Keratinocyte (primary cell): Measurements from ENCODE around the gene CLMN. TPM values are rescaled to one million over a fixed set of nuclear protein-coding genes. Genes with fewer than 3 reads are reported as not detected.

ENCODE experiments used
- DNase-seq: peaks from one replicate; pipeline ENCODE4 v3.0.0-alpha.2; 2011; ENCODE audit warnings: low read depth, missing footprints, low spot score
- FAIRE-seq: peaks from 2 replicates; lab custom pipeline; 2011; peaks lifted over from hg19 to GRCh38; lab: Jason Lieb, UNC
- H2AFZ ChIP-seq: 2 replicates; pipeline ENCODE4 v1.6.0; 2012; ENCODE audit warnings: low read length, control low read depth, inconsistent platforms; ENCODE audit not compliant: control insufficient read depth
- H3K27ac ChIP-seq: 2 replicates; pipeline ENCODE4 v1.5.1; 2011; ENCODE audit warnings: low read length; ENCODE audit not compliant: control insufficient read depth, insufficient read depth
- H3K27me3 ChIP-seq: 3 replicates; pipeline ENCODE4 v1.6.0; 2011; ENCODE audit warnings: low read length; ENCODE audit not compliant: control insufficient read depth, insufficient read depth; ENCODE audit errors: extremely low read depth
- H3K36me3 ChIP-seq, 2 experiments: 2 replicates in 1 of 2; 3 replicates in 1 of 2; pipeline ENCODE4 v1.5.1; 2011; ENCODE audit warnings: low read length in 2 of 2, mild to moderate bottlenecking in 1 of 2; ENCODE audit not compliant: control insufficient read depth in 2 of 2, insufficient read depth in 2 of 2; ENCODE audit errors: extremely low read depth in 1 of 2
- H3K4me1 ChIP-seq: 3 replicates; pipeline ENCODE4 v1.5.1; 2011; ENCODE audit warnings: low read length; ENCODE audit not compliant: control insufficient read depth, insufficient read depth; ENCODE audit errors: extremely low read depth
- H3K4me2 ChIP-seq: 3 replicates; pipeline ENCODE4 v1.6.0; 2011; ENCODE audit warnings: low read depth, low read length; ENCODE audit not compliant: control insufficient read depth, insufficient read depth; ENCODE audit errors: extremely low read depth
- H3K4me3 ChIP-seq, 3 experiments: fragments of 200-600 bp in 1 of 3; sonication (generic) in 1 of 3; 2 replicates in 2 of 3; 3 replicates in 1 of 3; pipeline ENCODE4 v1.5.1; 2011 to 2016; ENCODE audit warnings: low read length in 3 of 3, mild to moderate bottlenecking in 3 of 3, control low read depth in 2 of 3, inconsistent platforms in 1 of 3, low read depth in 1 of 3, mixed read lengths in 1 of 3, mixed run types in 1 of 3, moderate library complexity in 1 of 3; ENCODE audit not compliant: control insufficient read depth in 2 of 3, insufficient read depth in 2 of 3; ENCODE audit errors: extremely low read depth in 1 of 3
- H3K79me2 ChIP-seq: 2 replicates; pipeline ENCODE4 v1.6.0; 2012; ENCODE audit warnings: low read length; ENCODE audit not compliant: control insufficient read depth, insufficient read depth
- H3K9ac ChIP-seq: 3 replicates; pipeline ENCODE4 v1.6.0; 2011; ENCODE audit warnings: low read length; ENCODE audit not compliant: control insufficient read depth, insufficient read depth; ENCODE audit errors: extremely low read depth
- H3K9me1 ChIP-seq: 3 replicates; pipeline ENCODE4 v1.6.0; 2011; ENCODE audit warnings: low read length; ENCODE audit not compliant: control insufficient read depth, insufficient read depth; ENCODE audit errors: extremely low read depth
- H3K9me3 ChIP-seq: 2 replicates; pipeline ENCODE4 v1.5.1; 2012; ENCODE audit warnings: low read depth, low read length; ENCODE audit not compliant: control insufficient read depth
- H4K20me1 ChIP-seq: 3 replicates; pipeline ENCODE4 v1.6.0; 2011; ENCODE audit warnings: low read length; ENCODE audit not compliant: control insufficient read depth, insufficient read depth; ENCODE audit errors: extremely low read depth
- CTCF ChIP-seq, 3 experiments: IDR thresholded peaks in 1 of 3; conservative IDR thresholded peaks in 1 of 3; optimal IDR thresholded peaks in 1 of 3; 2 replicates in 2 of 3; 3 replicates in 1 of 3; pipeline versions ENCODE3 to v1.5.1; 2011; ENCODE audit warnings: low read length in 3 of 3, mild to moderate bottlenecking in 3 of 3, moderate library complexity in 2 of 3, control low read depth in 1 of 3, inconsistent platforms in 1 of 3; ENCODE audit not compliant: insufficient read depth in 2 of 3; ENCODE audit errors: extremely low read depth in 1 of 3
- EZH2 ChIP-seq: IDR thresholded peaks from one replicate; pipeline ENCODE4 v1.6.1; 2012; ENCODE audit warnings: inconsistent platforms, mild to moderate bottlenecking, low read length, moderate library complexity
- dilution Hi-C: fragments of 300-500 bp; cut with MboI; formaldehyde crosslinking; loops from one replicate; pipeline ENCODE4 v1.7.0; 2020; ENCODE audit warnings: low sequenced_read_pairs; ENCODE audit not compliant: extremely low pct_ligation_motif_present
- polyA plus RNA-seq, 5 experiments: library from polyadenylated mRNA; depleted of rRNA in 3 of 5; stranded (reverse) in 3 of 5; stranded (forward) in 1 of 5; unstranded in 1 of 5; fragments of >200 nt; gene quantifications; 1 replicate in 1 of 5; 2 replicates in 3 of 5; 3 replicates in 1 of 5; pipeline versions ENCODE4 v1.2.1 to v1.2.3, GENCODE V29; 2011 to 2012; ENCODE audit warnings: missing spikeins in 2 of 5, low read depth in 1 of 5, low replicate concordance in 1 of 5

CLMN gene
- polyA plus RNA-seq, 1 donor (not counting 4 experiments of a cell fraction or from before 2014, with no cell fraction given) = 6.1 TPM

DNA sequence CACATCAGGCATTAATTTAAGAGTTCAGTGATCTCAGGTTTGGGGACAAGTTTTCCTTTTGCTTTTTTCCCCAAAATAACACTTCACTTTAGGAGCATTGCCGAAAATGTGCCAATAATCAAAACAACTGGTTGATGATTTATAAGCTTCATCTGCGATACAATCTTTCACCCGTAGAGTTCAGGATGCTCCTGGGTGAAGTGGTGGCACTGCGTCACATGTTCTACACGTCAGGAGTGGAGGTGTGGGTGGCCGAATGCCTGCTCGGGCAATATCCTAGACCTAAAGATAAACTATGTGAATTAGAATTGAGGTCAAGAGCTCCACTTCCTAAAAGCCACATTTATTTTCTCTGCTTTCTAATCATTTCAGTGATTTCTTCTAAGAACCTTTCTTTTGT is 91.5 kb downstream of the CLMN start:
- dilution Hi-C loops = no loop called here
- no peak for DNase-seq

DNA sequence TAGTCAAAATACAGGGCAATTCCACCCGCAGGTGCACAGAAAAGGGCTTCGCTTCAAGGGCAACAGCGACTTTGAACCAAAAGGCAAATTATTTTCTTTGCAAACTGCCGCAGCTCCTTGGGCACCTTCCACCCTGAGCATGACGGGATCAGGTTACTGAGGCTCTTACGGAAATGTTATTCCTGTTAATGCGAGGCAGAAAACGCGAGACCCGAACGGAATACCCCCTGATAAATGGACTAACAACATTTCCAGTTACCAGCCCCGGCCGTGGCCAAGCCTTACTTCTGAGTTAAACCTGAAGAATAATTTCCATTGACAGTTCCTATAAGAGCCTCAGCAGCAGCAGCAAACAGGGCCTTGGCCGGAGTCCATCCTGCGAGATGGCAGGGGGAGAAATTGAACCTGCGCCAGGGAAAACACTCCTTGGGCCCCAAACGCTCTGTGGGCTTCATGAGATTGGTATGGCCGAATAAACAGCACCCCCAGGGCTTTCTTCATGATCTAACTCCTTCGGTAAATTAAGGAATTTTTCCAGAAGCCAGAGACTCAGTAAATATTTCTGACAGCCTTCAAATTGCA is 92.3 kb downstream of the CLMN start:
- H3K9me3 ChIP-seq = no peaks in the 10 kb centered on the region
- no peak overlapping the region for H2AFZ ChIP-seq
- no peaks in the 10 kb centered on the region for H3K9me1 ChIP-seq
- no peak overlapping the region for H3K9ac ChIP-seq
- H3K4me1 ChIP-seq = peaks cover 9% of the 10 kb centered on the region
- H3K4me2 ChIP-seq = no peak overlapping the region
- no peaks in the 10 kb centered on the region for H3K79me2 ChIP-seq
- H3K4me3 ChIP-seq = no peak overlapping the region
- DNase-seq (no peak), FAIRE-seq (no peak)
- TF ChIP-seq EZH2 (no peak), CTCF (optimal IDR thresholded peaks at IDR 0.05 in 1 of 3, IDR thresholded peaks at IDR 0.05 in 1 of 3, conservative IDR thresholded peaks at IDR 0.05 in 1 of 3; ENCODE audit: extremely low read depth in 1 of 3, insufficient read depth in 2 of 3, low read length in 3 of 3) (no peak)
- H4K20me1 ChIP-seq = no peaks in the 10 kb centered on the region
- dilution Hi-C loops = no loop called here
- no peak overlapping the region for H3K27ac ChIP-seq
- no peaks in the 10 kb centered on the region for H3K27me3 ChIP-seq
- H3K36me3 ChIP-seq = no peaks in the 10 kb centered on the region

More for the DNA sequence above, 91.5 kb downstream of the CLMN start:
- no peak overlapping the region for H3K4me3 ChIP-seq
- H3K27ac ChIP-seq = no peak overlapping the region
- no peak for FAIRE-seq
- H3K9me1 ChIP-seq = no peaks in the 10 kb centered on the region
- H3K4me1 ChIP-seq = peaks cover 11% of the 10 kb centered on the region
- no peak overlapping the region for H2AFZ ChIP-seq
- no peaks in the 10 kb centered on the region for H4K20me1 ChIP-seq
- H3K9ac ChIP-seq = no peak overlapping the region
- H3K36me3 ChIP-seq = no peaks in the 10 kb centered on the region
- no peaks in the 10 kb centered on the region for H3K9me3 ChIP-seq
- no peak overlapping the region for H3K4me2 ChIP-seq
- H3K79me2 ChIP-seq = no peaks in the 10 kb centered on the region
- TF ChIP-seq EZH2 (no peak), CTCF (optimal IDR thresholded peaks at IDR 0.05 in 1 of 3, IDR thresholded peaks at IDR 0.05 in 1 of 3, conservative IDR thresholded peaks at IDR 0.05 in 1 of 3; ENCODE audit: extremely low read depth in 1 of 3, insufficient read depth in 2 of 3, low read length in 3 of 3) (no peak)
- H3K27me3 ChIP-seq = no peaks in the 10 kb centered on the region
